ENCODE measurements around the gene IL4. TPM values are rescaled to one million over a fixed set of nuclear protein-coding genes. Genes with fewer than 3 reads are reported as not detected.
"Not testable (repeated sequence)": the region's sequence is repeated elsewhere in the genome, so short reads cannot be mapped to it uniquely, and the experiment has no call there.

Gene IL4
- total RNA-seq, 2 experiments from 2014 or later: not detected

DNA sequence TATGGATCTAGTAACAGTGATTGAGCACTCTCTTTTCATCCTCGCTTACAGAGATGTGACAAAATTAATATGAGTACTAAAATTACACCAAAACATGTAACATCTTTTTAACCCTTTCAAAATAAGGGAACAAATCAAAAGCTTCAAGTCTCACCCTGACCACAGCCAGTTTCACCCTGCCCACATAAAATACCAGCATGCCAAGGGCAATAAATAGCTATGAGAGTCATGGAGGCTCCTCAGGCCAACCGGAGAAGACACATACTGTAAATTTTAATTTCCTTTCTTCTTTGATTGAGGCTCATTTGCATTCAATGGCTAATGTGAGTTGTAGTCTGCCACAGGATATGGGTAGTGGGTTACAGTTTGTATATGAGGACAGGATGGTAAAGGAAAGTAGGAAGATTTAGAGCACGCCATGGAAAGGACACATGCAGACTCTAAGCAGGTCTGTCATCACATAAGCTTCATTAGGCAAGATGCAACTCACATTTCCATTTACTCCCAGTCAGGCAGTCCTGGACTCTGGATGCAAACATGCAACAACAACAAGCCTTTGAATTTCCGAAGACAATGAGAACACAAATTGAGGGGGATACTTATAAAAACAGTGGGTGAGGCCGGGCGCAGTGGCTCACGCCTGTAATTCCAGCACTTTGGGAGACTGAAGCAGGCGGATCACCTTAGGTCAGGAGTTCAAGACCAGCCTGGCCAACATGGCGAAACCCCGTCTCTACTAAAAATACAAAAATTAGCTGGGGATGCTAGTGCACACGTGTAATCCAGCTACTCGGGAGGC, 11.3 kb downstream of the IL4 start:
- Mint-ChIP-seq H3K27me3 (ENCODE audit: low read depth) (no peaks in the 10 kb centered on the region), H3K27ac (peak overlapping the region; percentile 26), H3K4me3 (no peak overlapping the region), H3K36me3 (ENCODE audit: low read depth) (peaks cover 4% of the 10 kb centered on the region), H3K9me3 (ENCODE audit: insufficient read depth) (no peaks in the 10 kb centered on the region), H3K4me1 (ENCODE audit: low read depth) (peaks cover 51% of the 10 kb centered on the region)
- POLR2A ChIA-PET: interaction anchor here (0.7 kb wide), 1 partner anchor 11 kb away, joined by 3 read pairs; no protein-coding TSS in a partner anchor
- ATAC-seq: no peak
- CTCF ChIA-PET: interaction anchor here (0.7 to 2.2 kb wide), 6 partner anchors 27 to 158 kb away, joined by 3 to 8 read pairs (median 4); partner anchors contain the start of gene KIF3A
- peak; percentile 49 for DNase-seq

GRCh38 chr5:132686193-132686592, 12.4 kb downstream of the IL4 start:
- POLR2A ChIA-PET: interaction anchor here (0.6 kb wide), 1 partner anchor 1688 kb away, joined by 3 read pairs; no protein-coding TSS in a partner anchor
- peaks cover 54% of the 10 kb centered on the region for H3K4me1 Mint-ChIP-seq (ENCODE audit: low read depth)
- ATAC-seq: no peak
- no peak overlapping the region for H3K27ac Mint-ChIP-seq
- H3K9me3 Mint-ChIP-seq (ENCODE audit: insufficient read depth): no peaks in the 10 kb centered on the region
- H3K36me3 Mint-ChIP-seq (ENCODE audit: low read depth): peaks cover 6% of the 10 kb centered on the region
- CTCF ChIA-PET: interaction anchor here (0.7 to 2.4 kb wide), 4 partner anchors 22 to 134 kb away, joined by 3 to 8 read pairs (median 6); no protein-coding TSS in a partner anchor
- DNase-seq: no peak
- no peak overlapping the region for H3K4me3 Mint-ChIP-seq
- no peaks in the 10 kb centered on the region for H3K27me3 Mint-ChIP-seq (ENCODE audit: low read depth)

DNA sequence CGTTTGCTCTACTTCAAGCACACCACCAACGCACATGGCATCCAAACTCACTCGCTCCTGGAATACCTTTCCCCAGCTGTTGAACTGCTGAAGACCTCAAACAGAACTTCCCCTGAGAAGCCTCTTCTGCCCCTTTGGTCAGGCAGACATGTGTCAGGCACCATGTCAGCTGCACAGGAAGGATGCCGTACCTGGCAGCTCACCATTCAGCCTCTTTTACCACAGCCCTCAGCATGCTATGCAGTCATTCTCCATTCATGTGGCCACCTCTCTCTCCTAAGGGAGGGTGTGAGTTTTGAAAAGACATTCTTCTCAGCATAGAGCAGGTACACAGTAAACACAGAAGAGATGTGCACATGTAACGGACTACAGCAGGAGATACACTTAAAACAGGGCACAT, 14.2 kb downstream of the IL4 start:
- ChIA-PET CTCF (interaction anchor here (0.8 to 2.4 kb wide), 7 partner anchors 17 to 132 kb away, joined by 3 to 8 read pairs (median 5); partner anchors contain the start of gene KIF3A), POLR2A (interaction anchor here (0.5 to 1.4 kb wide), 5 partner anchors 9 to 136 kb away, joined by 3 read pairs; partner anchors contain the start of gene KIF3A)
- H3K27ac Mint-ChIP-seq: peak overlapping the region; percentile 85
- DNase-seq: peak; percentile 86
- peaks cover 63% of the 10 kb centered on the region for H3K4me1 Mint-ChIP-seq (ENCODE audit: low read depth)
- H3K36me3 Mint-ChIP-seq (ENCODE audit: low read depth): peaks cover 14% of the 10 kb centered on the region
- no peaks in the 10 kb centered on the region for H3K9me3 Mint-ChIP-seq (ENCODE audit: insufficient read depth)
- peak overlapping the region; percentile 9 for H3K4me3 Mint-ChIP-seq
- H3K27me3 Mint-ChIP-seq (ENCODE audit: low read depth): no peaks in the 10 kb centered on the region
- peak; percentile 92 for ATAC-seq

DNA sequence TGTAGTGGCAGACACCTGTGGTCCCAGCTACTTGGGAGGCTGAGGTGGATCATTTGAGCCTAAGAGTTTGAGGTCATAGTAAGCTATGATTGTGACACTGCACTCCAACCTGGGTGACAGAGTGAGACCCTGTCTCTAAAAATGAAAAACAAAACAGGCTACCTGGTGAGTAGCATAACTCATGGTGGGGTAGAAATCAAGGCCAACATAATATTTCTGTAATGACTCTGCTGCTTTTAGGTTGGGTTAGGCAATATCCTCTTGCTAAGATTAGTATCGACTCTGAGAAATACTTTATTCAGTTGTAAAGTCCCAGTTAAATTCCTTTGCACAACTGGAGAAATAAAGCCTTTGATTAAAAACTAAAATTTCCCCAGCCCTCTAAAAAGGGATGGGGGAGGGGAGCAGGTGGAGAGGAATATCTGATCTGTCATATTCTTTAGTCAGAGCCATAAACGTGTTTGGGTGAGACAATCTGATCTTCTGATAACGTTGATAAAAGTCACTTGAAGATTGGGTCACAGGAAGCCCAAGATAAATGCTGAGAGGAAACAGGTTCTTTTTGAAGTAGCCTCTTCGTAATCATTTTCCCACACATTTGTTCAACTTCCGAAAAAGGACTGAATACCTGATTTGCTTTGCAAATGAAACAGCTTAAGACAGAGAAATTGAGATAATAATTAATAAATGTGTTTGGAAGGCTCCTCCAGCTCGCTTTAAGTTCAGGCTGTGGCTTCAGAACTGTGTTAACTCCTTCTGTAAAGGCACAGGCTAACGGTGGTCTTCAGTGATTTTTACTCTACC, 14.9 kb downstream of the IL4 start:
- Mint-ChIP-seq H3K4me3 (peak overlapping the region; percentile 9), H3K4me1 (ENCODE audit: low read depth) (peaks cover 64% of the 10 kb centered on the region), H3K27ac (peak overlapping the region; percentile 85), H3K9me3 (ENCODE audit: insufficient read depth) (no peaks in the 10 kb centered on the region), H3K27me3 (ENCODE audit: low read depth) (no peaks in the 10 kb centered on the region), H3K36me3 (ENCODE audit: low read depth) (peaks cover 16% of the 10 kb centered on the region)
- DNase-seq (no peak), ATAC-seq (peak; percentile 16)
- CTCF ChIA-PET: interaction anchor here (0.8 to 2.4 kb wide), 7 partner anchors 10 to 97 kb away, joined by 3 to 8 read pairs (median 5); partner anchors contain the start of gene KIF3A
- POLR2A ChIA-PET: interaction anchor here (0.6 to 1.7 kb wide), 4 partner anchors 10 to 87 kb away, joined by 3 to 6 read pairs (median 4); partner anchors contain the start of gene KIF3A

GRCh38 chr5:132689513-132689912, 15.7 kb downstream of the IL4 start:
- ATAC-seq (no peak), DNase-seq (no peak)
- CTCF ChIA-PET: interaction anchor here (1.2 to 2.1 kb wide), 4 partner anchors 9 to 162 kb away, joined by 3 to 7 read pairs (median 6); no protein-coding TSS in a partner anchor
- Mint-ChIP-seq H3K9me3 (ENCODE audit: insufficient read depth) (no peaks in the 10 kb centered on the region), H3K4me1 (ENCODE audit: low read depth) (peaks cover 60% of the 10 kb centered on the region), H3K27me3 (ENCODE audit: low read depth) (no peaks in the 10 kb centered on the region), H3K36me3 (ENCODE audit: low read depth) (peaks cover 18% of the 10 kb centered on the region), H3K27ac (peak overlapping the region; percentile 85), H3K4me3 (no peak overlapping the region)
- POLR2A ChIA-PET: interaction anchor here (0.6 to 1.7 kb wide), 2 partner anchors 48 to 88 kb away, joined by 6 read pairs; partner anchors contain the start of gene KIF3A

DNA sequence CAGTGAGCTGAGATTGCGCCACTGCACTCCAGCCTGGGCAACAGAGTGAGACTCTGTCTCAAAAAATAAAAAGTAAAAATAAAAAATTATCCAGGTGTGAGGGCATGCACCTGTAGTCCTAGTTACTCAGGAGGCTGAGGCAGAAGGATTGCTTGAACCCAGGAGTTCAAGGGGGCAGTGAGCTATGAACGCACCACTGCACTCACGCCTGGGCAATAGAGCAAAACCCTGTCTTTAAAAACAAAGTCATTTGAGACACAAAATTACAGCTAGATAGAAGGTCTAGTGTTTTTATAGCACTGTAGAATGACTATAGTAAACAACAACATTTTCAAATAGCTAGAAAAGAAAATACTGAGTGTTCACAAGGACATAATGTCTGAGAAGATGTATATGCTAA, 16.4 kb downstream of the IL4 start:
- H3K36me3 Mint-ChIP-seq (ENCODE audit: low read depth): peaks cover 20% of the 10 kb centered on the region
- no peak overlapping the region for H3K4me3 Mint-ChIP-seq
- no peak overlapping the region for H3K27ac Mint-ChIP-seq
- H3K4me1 Mint-ChIP-seq (ENCODE audit: low read depth): peaks cover 54% of the 10 kb centered on the region
- POLR2A ChIA-PET: interaction anchor here (1.7 kb wide), 1 partner anchor 47 kb away, joined by 6 read pairs; the partner anchor contains the start of gene KIF3A
- no peak for DNase-seq
- no peak for ATAC-seq
- H3K9me3 Mint-ChIP-seq (ENCODE audit: insufficient read depth): no peaks in the 10 kb centered on the region
- CTCF ChIA-PET: interaction anchor here (0.6 to 2.1 kb wide), 6 partner anchors 9 to 163 kb away, joined by 3 to 7 read pairs (median 4); no protein-coding TSS in a partner anchor
- no peaks in the 10 kb centered on the region for H3K27me3 Mint-ChIP-seq (ENCODE audit: low read depth)

GRCh38 chr5:132691755-132692631, 18.2 kb downstream of the IL4 start:
- ATAC-seq; H3K27me3 Mint-ChIP-seq (ENCODE audit: low read depth); POLR2A ChIA-PET; H3K9me3 Mint-ChIP-seq (ENCODE audit: insufficient read depth); DNase-seq; H3K4me3 Mint-ChIP-seq: not testable (repeated sequence)
- Mint-ChIP-seq H3K4me1 (ENCODE audit: low read depth) (peaks cover 38% of the 10 kb centered on the region), H3K27ac (peak overlapping the region; percentile 53), H3K36me3 (ENCODE audit: low read depth) (peaks cover 21% of the 10 kb centered on the region)
- CTCF ChIA-PET: interaction anchor here (0.8 kb wide), 1 partner anchor 165 kb away, joined by 3 read pairs; no protein-coding TSS in a partner anchor

DNA sequence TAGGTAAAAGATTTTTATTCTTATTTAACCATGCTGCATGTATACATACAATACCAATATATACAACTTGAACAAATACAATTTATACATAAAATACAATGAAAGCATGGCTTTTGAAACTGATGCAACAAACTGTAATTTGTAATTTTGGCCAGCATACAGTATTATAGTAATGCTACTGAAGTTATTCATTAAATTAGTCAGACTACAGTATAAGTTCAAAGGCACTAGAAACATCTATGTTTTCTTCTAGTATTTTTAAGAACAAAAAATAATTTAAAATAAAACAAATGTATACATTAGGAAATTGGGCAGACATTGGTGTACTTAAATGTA, 18.8 kb downstream of the IL4 start:
- Mint-ChIP-seq H3K9me3 (ENCODE audit: insufficient read depth) (no peaks in the 10 kb centered on the region), H3K36me3 (ENCODE audit: low read depth) (peaks cover 25% of the 10 kb centered on the region), H3K27ac (peak overlapping the region; percentile 53), H3K4me3 (no peak overlapping the region), H3K27me3 (ENCODE audit: low read depth) (no peaks in the 10 kb centered on the region), H3K4me1 (ENCODE audit: low read depth) (peaks cover 36% of the 10 kb centered on the region)
- ChIA-PET POLR2A (no interaction called here), CTCF (no interaction called here)
- ATAC-seq (no peak), DNase-seq (no peak)

DNA sequence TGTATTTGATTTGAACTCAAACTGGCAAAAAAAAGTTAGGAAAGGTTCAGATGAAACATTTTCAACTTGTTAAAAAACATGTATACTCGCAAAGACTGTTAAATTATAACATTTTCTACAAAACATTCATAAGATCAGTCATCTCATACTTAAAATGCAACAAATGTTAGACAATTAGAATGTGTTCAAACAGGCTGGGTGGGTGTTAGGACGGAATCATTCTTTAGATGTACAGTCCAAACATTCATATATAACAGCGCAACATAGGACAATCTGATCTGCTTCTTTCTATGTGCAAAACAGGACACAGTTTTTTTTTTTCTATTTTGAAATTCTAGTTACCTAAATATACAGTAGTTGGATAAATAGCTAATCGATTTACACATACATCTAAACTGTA, 22.2 kb downstream of the IL4 start:
- CTCF ChIA-PET: interaction anchor here (0.7 kb wide), 1 partner anchor 169 kb away, joined by 3 read pairs; no protein-coding TSS in a partner anchor
- Mint-ChIP-seq H3K27me3 (ENCODE audit: low read depth) (no peaks in the 10 kb centered on the region), H3K9me3 (ENCODE audit: insufficient read depth) (no peaks in the 10 kb centered on the region), H3K4me3 (no peak overlapping the region), H3K4me1 (ENCODE audit: low read depth) (peaks cover 22% of the 10 kb centered on the region), H3K27ac (no peak overlapping the region), H3K36me3 (ENCODE audit: low read depth) (peaks cover 46% of the 10 kb centered on the region)
- DNase-seq (no peak), ATAC-seq (no peak)
- POLR2A ChIA-PET: no interaction called here

DNA sequence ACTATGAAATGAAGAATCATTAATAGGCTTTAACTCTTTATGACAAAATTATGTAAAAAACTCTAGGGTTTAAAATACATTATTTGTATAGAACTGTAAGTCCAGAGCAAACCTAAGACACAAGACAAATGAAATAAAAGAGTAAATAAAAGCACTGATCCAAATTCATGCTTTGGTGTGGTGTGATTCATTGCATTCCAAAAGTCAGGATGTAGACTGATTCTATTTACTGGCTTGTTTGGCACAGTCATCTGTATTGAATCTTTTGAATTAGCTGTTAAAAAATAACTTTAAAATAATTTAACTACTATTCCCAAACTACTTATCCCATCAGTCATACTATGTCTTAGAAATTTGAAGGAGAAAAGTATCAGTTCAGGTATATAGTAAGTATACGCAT, 31.1 kb downstream of the IL4 start:
- H3K4me1 Mint-ChIP-seq (ENCODE audit: low read depth): peaks cover 34% of the 10 kb centered on the region
- H3K36me3 Mint-ChIP-seq (ENCODE audit: low read depth): peaks cover 40% of the 10 kb centered on the region
- H3K27me3 Mint-ChIP-seq (ENCODE audit: low read depth): no peaks in the 10 kb centered on the region
- H3K27ac Mint-ChIP-seq: peak overlapping the region; percentile 73
- ChIA-PET CTCF (interaction anchor here (0.6 to 2.4 kb wide), 7 partner anchors 11 to 137 kb away, joined by 3 to 15 read pairs (median 3); partner anchors contain the start of gene CCNI2), POLR2A (no interaction called here)
- DNase-seq (no peak), ATAC-seq (no peak)
- no peaks in the 10 kb centered on the region for H3K9me3 Mint-ChIP-seq (ENCODE audit: insufficient read depth)
- peak overlapping the region; percentile 26 for H3K4me3 Mint-ChIP-seq
